Stimulated activated CD8-positive, alpha-beta memory T cell treated with anti-CD3 and anti-CD28 coated beads, Interleukin-4, amount 100 ng/mL, for 1 hour (primary cell): ENCODE data around the gene PPM1H.

Source experiments
- DNase-seq, 2 donors: peaks; one replicate each; pipeline ENCODE4 v3.0.0-alpha.2; 2020; ENCODE audit warnings: low read depth in 2 of 2, low spot score in 1 of 2

The PPM1H gene

GRCh38 chr12:62656591-62657362 lies 278.2 kb downstream of the PPM1H start:
- no peak for DNase-seq

- DNase-seq = no peak
Observed at GRCh38 chr12:62655666-62656151, 279.2 kb downstream of the PPM1H start.

GRCh38 chr12:62654326-62655241 lies 280.4 kb downstream of the PPM1H start:
- no peak for DNase-seq

DNA sequence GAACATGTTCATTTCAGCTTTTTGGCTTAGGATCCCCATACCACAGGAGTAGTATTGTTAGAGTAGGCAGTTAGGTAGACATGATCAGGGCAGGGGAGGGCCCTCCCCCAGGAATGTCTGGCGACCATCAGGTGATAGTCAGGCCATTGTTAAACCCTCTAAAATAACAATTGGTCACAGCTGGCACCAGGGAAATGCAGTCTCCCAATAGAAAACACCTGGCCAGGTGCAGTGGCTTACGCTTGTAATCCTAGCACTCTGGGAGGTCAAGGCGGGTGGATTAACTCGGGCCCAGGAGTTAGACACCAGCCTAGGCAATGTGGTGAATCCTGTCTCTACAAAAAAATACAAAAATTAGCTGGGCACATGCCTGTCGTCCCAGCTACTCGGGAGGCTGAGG lies 281.2 kb downstream of the PPM1H start:
- no peak for DNase-seq

DNA sequence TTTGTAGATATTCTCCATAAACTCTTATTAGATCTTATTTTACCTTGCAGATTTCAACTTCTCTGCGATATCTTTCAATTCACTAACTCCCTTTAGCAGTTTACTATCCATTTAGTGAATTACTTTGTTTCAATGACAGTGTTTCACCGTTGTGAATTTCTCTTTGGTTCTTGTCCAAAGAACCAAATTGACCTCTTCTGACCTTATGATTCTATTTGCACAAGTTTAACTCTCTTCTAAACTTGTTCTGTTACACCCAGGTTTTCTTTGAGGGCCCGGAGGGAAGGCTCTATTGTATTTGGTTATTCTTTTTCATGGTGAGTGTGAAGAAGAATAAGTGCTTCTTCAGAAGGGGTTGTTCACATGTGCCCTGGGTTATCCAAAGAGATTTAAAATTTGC lies 281.6 kb downstream of the PPM1H start:
- DNase-seq = no peak

- no peak for DNase-seq
Observed at GRCh38 chr12:62651138-62651537, 283.8 kb downstream of the PPM1H start.

DNA sequence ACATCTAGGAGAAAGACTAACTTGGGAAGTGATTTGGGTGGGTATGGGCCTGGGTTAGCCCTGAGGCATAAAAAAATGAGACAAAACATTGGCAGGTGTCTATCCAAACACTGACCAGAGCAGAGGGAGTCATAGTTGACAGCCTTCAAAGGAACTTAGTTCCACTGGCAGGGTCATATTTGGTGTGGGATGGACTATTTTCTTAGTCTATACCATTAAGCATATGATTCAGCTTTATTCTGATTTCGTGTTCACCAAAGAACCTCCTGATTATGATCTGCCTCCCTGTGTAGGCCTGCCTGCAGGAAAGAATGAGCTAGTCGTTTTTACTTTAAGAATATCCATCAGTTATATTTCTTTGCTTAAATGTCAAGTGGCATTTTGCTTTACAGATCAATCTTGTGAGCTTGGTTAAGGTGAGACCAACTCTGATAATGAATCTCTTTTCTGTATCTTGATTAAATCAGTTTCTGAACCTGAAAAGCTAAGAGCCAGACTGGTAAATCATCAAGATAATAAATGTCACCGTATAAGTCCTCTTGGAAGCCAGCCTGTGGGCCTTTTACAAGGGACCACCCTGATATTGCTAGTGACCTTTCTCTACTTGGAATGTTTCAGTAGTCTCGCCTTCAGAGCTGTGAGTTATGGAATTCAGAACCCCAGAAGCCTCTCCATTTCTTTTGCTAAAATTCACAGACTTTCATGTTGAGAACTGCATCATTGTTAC lies 285.4 kb downstream of the PPM1H start:
- DNase-seq = no peak

- no peak for DNase-seq
Observed at GRCh38 chr12:62647586-62647985, 287.4 kb downstream of the PPM1H start.

- DNase-seq = no peak
Observed at GRCh38 chr12:62646566-62646965, 288.4 kb downstream of the PPM1H start.

GRCh38 chr12:62643486-62643885 lies 291.5 kb downstream of the PPM1H start:
- no peak for DNase-seq

GRCh38 chr12:62642486-62642885 lies 292.5 kb downstream of the PPM1H start:
- DNase-seq = no peak

- DNase-seq = no peak
Observed at GRCh38 chr12:62640910-62641448, 294.0 kb downstream of the PPM1H start.

DNA sequence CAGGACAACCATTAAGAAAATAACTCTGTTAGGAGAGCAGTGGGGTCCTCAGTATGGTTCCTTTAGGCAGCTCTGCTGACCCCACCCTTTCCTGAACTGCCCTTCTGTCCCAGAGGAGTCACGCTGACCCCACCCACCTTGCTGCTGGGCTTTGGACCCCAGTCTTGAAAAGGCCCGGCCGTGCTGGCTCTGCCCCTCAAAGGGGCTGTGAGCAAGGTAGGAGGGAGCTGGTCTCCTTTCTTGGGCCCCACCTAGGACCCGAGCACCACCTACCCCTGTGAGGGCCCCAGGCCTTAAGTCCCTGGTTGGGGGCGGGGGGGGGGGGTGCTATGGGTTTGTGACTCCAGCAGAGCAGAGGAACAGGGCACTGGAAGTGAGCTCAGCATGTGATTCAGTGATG lies 297.3 kb downstream of the PPM1H start:
- DNase-seq = no peak

GRCh38 chr12:62635649-62636048 lies 299.3 kb downstream of the PPM1H start:
- DNase-seq = no peak

DNA sequence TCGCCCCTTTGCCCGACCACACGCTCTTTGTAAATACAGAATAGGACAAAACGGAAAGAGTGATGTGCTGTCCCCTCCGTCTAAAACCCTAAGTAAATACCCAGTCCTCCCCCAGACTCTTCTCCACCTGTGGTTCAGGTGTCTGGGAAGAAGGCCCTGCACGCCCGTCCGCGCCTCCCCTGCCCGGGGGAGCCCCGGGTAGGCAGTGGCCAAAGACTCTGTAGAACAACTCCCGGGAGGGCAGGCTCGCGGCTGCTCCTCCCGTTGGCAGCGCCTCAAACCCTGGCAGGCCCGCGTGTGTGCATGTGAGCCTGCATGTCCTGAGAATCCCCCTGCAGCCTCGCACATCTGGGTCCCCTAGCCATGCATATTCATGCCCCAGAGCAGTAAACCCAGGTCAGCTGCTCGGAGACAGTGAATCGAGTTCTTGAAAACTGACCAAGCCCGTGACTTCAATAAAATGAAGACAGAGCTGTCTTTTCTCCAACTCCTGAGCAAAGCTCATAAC lies 302.5 kb downstream of the PPM1H start:
- DNase-seq = no peak

DNA sequence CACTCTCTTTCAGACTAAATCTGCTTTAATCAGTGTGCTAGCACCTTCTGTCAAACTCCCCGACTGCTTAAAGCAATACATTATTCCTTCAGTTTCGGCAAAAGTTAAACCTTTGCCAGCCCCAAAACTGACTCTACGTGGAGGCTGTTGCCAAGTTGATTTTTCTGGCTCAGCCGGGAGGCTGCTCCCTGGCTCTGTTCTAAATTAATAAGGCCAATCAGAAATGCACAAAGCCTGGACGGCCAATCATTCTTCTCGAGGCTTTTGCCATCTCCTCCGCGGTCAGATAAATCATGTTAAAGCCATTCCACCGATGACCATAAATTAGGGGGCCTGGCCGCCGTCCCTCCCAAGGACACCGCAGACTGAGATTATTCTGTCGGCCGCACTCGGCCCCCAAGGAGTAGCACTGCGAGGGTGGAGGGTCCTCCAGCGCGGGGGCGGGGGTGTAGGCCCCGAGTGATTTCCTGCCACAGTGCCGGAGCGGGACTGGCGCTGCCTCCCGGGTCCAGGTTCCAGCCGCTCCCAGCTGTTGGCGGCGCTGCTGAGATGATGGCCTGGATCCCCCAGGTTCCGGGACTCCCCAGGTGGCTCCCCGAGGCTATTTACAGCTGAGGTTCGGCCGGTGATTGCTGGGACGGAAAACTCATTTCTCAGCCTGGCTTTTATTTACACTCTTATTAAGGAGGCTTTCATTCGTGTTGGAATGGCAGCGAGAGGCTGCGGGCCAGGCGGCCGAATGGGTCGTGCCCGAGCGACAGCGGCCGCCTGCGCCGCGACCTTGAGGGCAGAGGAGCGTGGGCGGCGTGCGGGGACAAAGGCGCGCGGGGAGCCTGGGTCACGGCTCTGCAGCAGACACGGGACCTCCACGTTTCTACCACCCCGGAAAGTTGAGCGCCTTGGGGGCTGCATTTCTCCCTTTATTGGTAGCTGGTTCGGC lies 303.2 kb downstream of the PPM1H start:
- no peak for DNase-seq

- no peak for DNase-seq
Observed at GRCh38 chr12:62629971-62630739, 304.8 kb downstream of the PPM1H start.

DNA sequence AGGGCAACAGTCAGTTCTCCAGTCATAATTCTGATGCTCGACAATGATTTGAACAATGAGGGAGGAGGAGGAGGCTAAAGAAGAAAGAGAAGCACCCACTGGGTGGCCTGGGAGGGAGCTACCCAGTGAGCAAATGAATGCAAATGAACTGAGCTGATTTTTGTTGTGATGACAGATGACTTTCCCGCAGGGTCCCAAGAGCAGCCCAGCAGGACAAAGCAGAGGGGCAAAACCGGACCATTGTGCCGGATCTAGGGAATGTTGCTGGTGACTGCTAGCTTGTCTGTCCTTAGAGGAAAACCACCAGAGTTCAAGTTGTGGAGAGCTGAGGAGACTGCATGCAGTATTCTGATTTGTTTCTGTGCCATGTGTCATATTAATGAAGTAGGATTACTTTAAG lies 305.5 kb downstream of the PPM1H start:
- DNase-seq = no peak

- DNase-seq = no peak
Observed at GRCh38 chr12:62627181-62627580, 307.8 kb downstream of the PPM1H start.
